GM12872 (cell line): ENCODE data around the gene FRZB.

Source experiments
- CTCF ChIP-seq: IDR thresholded peaks from 3 replicates; pipeline ENCODE4 v1.5.1; 2011; ENCODE audit warnings: low read depth, mild to moderate bottlenecking, low read length, moderate library complexity; ENCODE audit not compliant: insufficient read depth

FRZB gene

GRCh38 chr2:182887753-182888415 is 21.4 kb upstream of the FRZB start:
- TF ChIP-seq CTCF, result no peak

GRCh38 chr2:182887093-182887492 is 20.7 kb upstream of the FRZB start:
- no peak for TF ChIP-seq CTCF

- no peak for TF ChIP-seq CTCF
Measured at GRCh38 chr2:182885771-182886170, 19.3 kb upstream of the FRZB start.

- no peak for TF ChIP-seq CTCF
Measured at GRCh38 chr2:182883451-182883850, 17.0 kb upstream of the FRZB start.

GRCh38 chr2:182870227-182870626 is 3.8 kb upstream of the FRZB start:
- peak; percentile 57 for TF ChIP-seq CTCF

GRCh38 chr2:182868054-182868796 is 1.8 kb upstream of the FRZB start:
- TF ChIP-seq CTCF, result no peak

- TF ChIP-seq CTCF, result no peak
Measured at GRCh38 chr2:182867426-182868053, 1.1 kb upstream of the FRZB start.
